ENCODE data around the gene TMEM51. TPM values are rescaled to one million over a fixed set of nuclear protein-coding genes. Genes with fewer than 3 reads are reported as not detected.

Gene TMEM51
- total RNA-seq, 1 donor from 2014 or later, result 31.4 TPM

- H3K27me3 ChIP-seq, result no peaks in the 10 kb centered on the region
- no peak for TF ChIP-seq POLR2AphosphoS5 (IDR thresholded peaks at IDR 0.05; ENCODE audit: insufficient read depth in 1 of 2, low read depth in 1 of 2)
- no peak for TF ChIP-seq POLR2A (IDR thresholded peaks at IDR 0.05)
- TF ChIP-seq CTCF (IDR thresholded peaks at IDR 0.05), result no peak
- DNase-seq (ENCODE audit: extremely low spot score in 2 of 2), result no peak
- H3K4me1 ChIP-seq, result peaks cover 13% of the 10 kb centered on the region
- H3K36me3 ChIP-seq, result peaks cover 0 to 5% of the 10 kb centered on the region in 2 donors
- intact Hi-C loops (cut with DNase I), result no loop called here
- no peak overlapping the region for H3K4me3 ChIP-seq
- H3K27ac ChIP-seq, result peak overlapping the region; percentile 59
- H3K9me3 ChIP-seq, result no peaks in the 10 kb centered on the region
Measured at GRCh38 chr1:15224974-15225373, 71.4 kb downstream of the TMEM51 start.

- Histone ChIP-seq H3K4me3 (no peak overlapping the region), H3K27ac (peak overlapping the region; percentile 59), H3K27me3 (no peaks in the 10 kb centered on the region), H3K4me1 (peaks cover 13% of the 10 kb centered on the region), H3K9me3 (no peaks in the 10 kb centered on the region), H3K36me3 (peaks cover 0 to under 1% of the 10 kb centered on the region in 2 donors)
- intact Hi-C loops (cut with DNase I), result no loop called here
- no peak for TF ChIP-seq POLR2AphosphoS5 (IDR thresholded peaks at IDR 0.05; ENCODE audit: insufficient read depth in 1 of 2, low read depth in 1 of 2)
- TF ChIP-seq POLR2A (IDR thresholded peaks at IDR 0.05), result no peak
- no peak for TF ChIP-seq CTCF (IDR thresholded peaks at IDR 0.05)
- no peak for DNase-seq (ENCODE audit: extremely low spot score in 2 of 2)
Measured at GRCh38 chr1:15225461-15225860, 71.9 kb downstream of the TMEM51 start.

GRCh38 chr1:15226388-15227255 is 73.1 kb downstream of the TMEM51 start:
- Histone ChIP-seq H3K4me3 (no peak overlapping the region), H3K9me3 (no peaks in the 10 kb centered on the region), H3K27ac (no peak overlapping the region), H3K27me3 (no peaks in the 10 kb centered on the region), H3K36me3 (no peaks in the 10 kb centered on the region), H3K4me1 (peaks cover 13% of the 10 kb centered on the region)
- DNase-seq (ENCODE audit: extremely low spot score in 2 of 2), result no peak
- no peak for TF ChIP-seq POLR2AphosphoS5 (IDR thresholded peaks at IDR 0.05; ENCODE audit: insufficient read depth in 1 of 2, low read depth in 1 of 2)
- TF ChIP-seq POLR2A (IDR thresholded peaks at IDR 0.05), result no peak
- no peak for TF ChIP-seq CTCF (IDR thresholded peaks at IDR 0.05)
- intact Hi-C loops (cut with DNase I), result no loop called here

DNA sequence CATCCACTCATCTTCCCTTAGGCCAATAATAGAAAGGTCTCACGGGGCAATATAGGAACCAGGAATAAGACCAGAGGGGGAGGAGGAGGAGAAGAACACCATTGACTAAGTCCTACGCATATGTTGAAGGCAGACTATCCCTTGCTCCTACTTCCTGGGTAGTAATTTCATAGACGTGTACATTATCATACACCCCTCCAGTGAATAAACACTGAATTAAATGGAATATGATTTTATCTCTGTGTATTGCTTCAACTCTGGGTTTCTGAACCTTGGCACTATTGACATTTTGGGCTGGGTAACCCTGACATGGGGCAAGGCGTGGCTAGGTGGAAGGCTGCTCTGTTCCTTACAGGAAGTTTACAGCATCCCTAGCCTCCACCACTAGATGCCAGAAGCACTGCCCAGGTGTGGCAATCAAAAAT is 76.2 kb downstream of the TMEM51 start:
- Histone ChIP-seq H3K27me3 (no peaks in the 10 kb centered on the region), H3K4me3 (no peak overlapping the region), H3K9me3 (no peaks in the 10 kb centered on the region), H3K36me3 (no peaks in the 10 kb centered on the region), H3K27ac (no peak overlapping the region), H3K4me1 (peaks cover 7% of the 10 kb centered on the region)
- DNase-seq (ENCODE audit: extremely low spot score in 2 of 2), result no peak
- no peak for TF ChIP-seq POLR2AphosphoS5 (IDR thresholded peaks at IDR 0.05; ENCODE audit: insufficient read depth in 1 of 2, low read depth in 1 of 2)
- no peak for TF ChIP-seq POLR2A (IDR thresholded peaks at IDR 0.05)
- no peak for TF ChIP-seq CTCF (IDR thresholded peaks at IDR 0.05)
- intact Hi-C loops (cut with DNase I), result no loop called here

- Histone ChIP-seq H3K9me3 (no peaks in the 10 kb centered on the region), H3K4me1 (no peaks in the 10 kb centered on the region), H3K4me3 (no peak overlapping the region), H3K27me3 (no peaks in the 10 kb centered on the region), H3K36me3 (no peaks in the 10 kb centered on the region), H3K27ac (no peak overlapping the region)
- no peak for DNase-seq (ENCODE audit: extremely low spot score in 2 of 2)
- intact Hi-C loops (cut with DNase I), result no loop called here
- no peak for TF ChIP-seq POLR2A (IDR thresholded peaks at IDR 0.05)
- no peak for TF ChIP-seq POLR2AphosphoS5 (IDR thresholded peaks at IDR 0.05; ENCODE audit: insufficient read depth in 1 of 2, low read depth in 1 of 2)
- TF ChIP-seq CTCF (IDR thresholded peaks at IDR 0.05), result no peak
Measured at GRCh38 chr1:15231714-15232201, 78.2 kb downstream of the TMEM51 start.
